K562 (cell line): ENCODE data around the gene DNAJB2. TPM values are rescaled to one million over a fixed set of nuclear protein-coding genes. Genes with fewer than 3 reads are reported as not detected.

ENCODE experiments used
- ATAC-seq: fragments of 200-7000 bp; cut with Tn5 transposase; 3 replicates; pipeline ENCODE4 v1.9.1; 2020; ENCODE audit warnings: moderate library complexity
- BruUV-seq: library from RNA; stranded (reverse); fragments of 400-500 nt; replicated peaks from 2 replicates; lab custom pipeline; 2021; lab: Mats Ljungman, UMichigan
- CTCF ChIA-PET: fragments of 300-600 bp; formaldehyde crosslinking; extraction: SDS; loops from one replicate; lab custom pipeline; 2021; ENCODE audit warnings: low intra/inter-chr PET ratio; lab: Yijun Ruan, JAX
- POLR2A ChIA-PET: fragments of 300-600, 350-650 bp; sonication (Branson Sonifier 250); formaldehyde crosslinking; extraction: SDS; loops from one replicate; lab custom pipeline; 2021; ENCODE audit warnings: antibody characterized with exemption, inconsistent platforms; lab: Yijun Ruan, JAX
- DNase-seq, 4 experiments: peaks; one replicate each; pipeline versions ENCODE4 v3.0.0 to v3.0.0-alpha.2; 2011 to 2018; ENCODE audit warnings: low spot score in 3 of 4, mixed read lengths in 3 of 4; ENCODE audit errors: extremely low read depth in 1 of 4
- FAIRE-seq: peaks from 2 replicates; lab custom pipeline; 2011; peaks lifted over from hg19 to GRCh38; lab: Jason Lieb, UNC
- H2AFZ ChIP-seq: 2 replicates; pipeline ENCODE4 v1.6.0; 2011; ENCODE audit warnings: low read depth, low read length, control low read depth, inconsistent platforms
- H3K27ac ChIP-seq: fragments of 200-600 bp; 3 replicates; pipeline ENCODE4 v1.8.0; 2011; ENCODE audit warnings: low read depth, mild to moderate bottlenecking, control low read depth, inconsistent platforms, low read length, moderate library complexity, mixed read lengths; ENCODE audit errors: extremely low read depth
- H3K27me3 ChIP-seq, 2 experiments: fragments of 300-600 bp in 1 of 2; 2 replicates in 1 of 2; 3 replicates in 1 of 2; pipeline versions ENCODE4 v1.6.0 to v1.8.0; 2011; ENCODE audit warnings: inconsistent platforms in 2 of 2, low read length in 2 of 2, mild to moderate bottlenecking in 1 of 2, mixed read lengths in 1 of 2, moderate library complexity in 1 of 2; ENCODE audit not compliant: control insufficient read depth in 2 of 2, insufficient read depth in 2 of 2
- H3K36me3 ChIP-seq: fragments of 300-600 bp; 3 replicates; pipeline ENCODE4 v1.8.0; 2011; ENCODE audit warnings: mild to moderate bottlenecking, low read length, inconsistent platforms; ENCODE audit not compliant: control insufficient read depth, insufficient read depth
- H3K4me1 ChIP-seq, 2 experiments: fragments of 200-600 bp in 1 of 2; replicated peaks in 1 of 2; 2 replicates in 1 of 2; 3 replicates in 1 of 2; pipeline versions ENCODE4 v1.5.1 to v1.8.0; 2011; ENCODE audit warnings: inconsistent platforms in 2 of 2, low read length in 2 of 2, mild to moderate bottlenecking in 1 of 2, mixed read lengths in 1 of 2, moderate library complexity in 1 of 2; ENCODE audit not compliant: control insufficient read depth in 2 of 2, insufficient read depth in 2 of 2
- H3K4me2 ChIP-seq: 2 replicates; pipeline ENCODE4 v1.6.1; 2011; ENCODE audit warnings: low read length, control low read depth, inconsistent platforms, mixed read lengths; ENCODE audit not compliant: insufficient read depth
- H3K4me3 ChIP-seq: fragments of 200-600 bp; sonication (generic), shearing (Covaris generic); 2 replicates; pipeline ENCODE4 v1.5.1; 2016; ENCODE audit warnings: control low read depth, inconsistent platforms
- H3K79me2 ChIP-seq: fragments of 200-600 bp; 3 replicates; pipeline ENCODE4 v1.8.0; 2011; ENCODE audit warnings: low read length, inconsistent platforms; ENCODE audit not compliant: control insufficient read depth, insufficient read depth
- H3K9ac ChIP-seq, 2 experiments: 2 replicates each; pipeline versions ENCODE4 v1.6.0 to v1.6.1; 2011; ENCODE audit warnings: low read depth in 2 of 2, low read length in 2 of 2, control low read depth in 1 of 2, inconsistent platforms in 1 of 2, mild to moderate bottlenecking in 1 of 2, mixed read lengths in 1 of 2; ENCODE audit not compliant: insufficient read depth in 1 of 2
- H3K9me1 ChIP-seq: one replicate; pipeline ENCODE4 v1.6.0; 2011; ENCODE audit warnings: inconsistent platforms, mild to moderate bottlenecking, low read length, moderate library complexity; ENCODE audit not compliant: control insufficient read depth, insufficient read depth
- H3K9me3 ChIP-seq: replicated peaks from 2 replicates; pipeline ENCODE4 v1.5.1; 2011; ENCODE audit warnings: low read depth, low read length, inconsistent platforms; ENCODE audit not compliant: control insufficient read depth, insufficient read depth
- H4K20me1 ChIP-seq: replicated peaks from 2 replicates; pipeline ENCODE4 v1.6.1; 2011; ENCODE audit warnings: low read length, inconsistent platforms, mixed read lengths; ENCODE audit not compliant: control insufficient read depth, insufficient read depth
- BHLHE40 ChIP-seq: IDR thresholded peaks from 2 replicates; pipeline ENCODE4 v1.6.1; 2011; ENCODE audit warnings: low read length, improper control_type of control experiment
- CBX8 ChIP-seq: fragments of 200-600 bp; sonication (generic); IDR thresholded peaks from 2 replicates; pipeline ENCODE4 v1.6.1; 2012; ENCODE audit warnings: borderline replicate concordance, mixed run types, low read depth, mild to moderate bottlenecking, moderate library complexity, mixed read lengths, low read length, control low read depth, inconsistent platforms; ENCODE audit not compliant: poor library complexity, severe bottlenecking; ENCODE audit errors: extremely low read depth
- ETS1 ChIP-seq: conservative IDR thresholded peaks from 2 replicates; pipeline ENCODE4 v1.6.1; 2011; ENCODE audit warnings: low read depth, mild to moderate bottlenecking, low read length; ENCODE audit not compliant: control insufficient read depth
- FOXA1 ChIP-seq: fragments of 450-650 bp; IDR thresholded peaks from 2 replicates; pipeline ENCODE4 v1.6.1; 2016; ENCODE audit warnings: mild to moderate bottlenecking, borderline replicate concordance
- HNRNPH1 ChIP-seq: fragments of 200-400 bp; formaldehyde crosslinking; optimal IDR thresholded peaks from 2 replicates; pipeline ENCODE3; 2017; ENCODE audit warnings: low read depth, mild to moderate bottlenecking, low read length, moderate library complexity
- NCOA6 ChIP-seq: fragments of 450-650 bp; IDR thresholded peaks from 2 replicates; pipeline ENCODE4 v1.6.1; 2017; ENCODE audit warnings: mild to moderate bottlenecking
- RNF219 ChIP-seq: fragments of 250-450 bp; sonication (Bioruptor Pico); IDR thresholded peaks from 2 replicates; pipeline ENCODE4 v1.5.0; 2022; ENCODE audit warnings: mild to moderate bottlenecking
- TBL1XR1 ChIP-seq, 2 experiments: IDR thresholded peaks; 2 replicates each; pipeline ENCODE4 v1.6.1; 2012; ENCODE audit warnings: improper control_type of control experiment in 2 of 2, low read length in 2 of 2, mild to moderate bottlenecking in 1 of 2
- THAP12 ChIP-seq: fragments of 250-450 bp; sonication (Bioruptor Pico); IDR thresholded peaks from 2 replicates; pipeline ENCODE4 v1.9.0; 2021; ENCODE audit warnings: mild to moderate bottlenecking, inconsistent platforms
- ZBTB2 ChIP-seq: fragments of 450-650 bp; IDR thresholded peaks from 2 replicates; pipeline ENCODE4 v1.6.1; 2016; ENCODE audit warnings: antibody characterized with exemption
- ZBTB5 ChIP-seq: fragments of 450-650 bp; IDR thresholded peaks from 2 replicates; pipeline ENCODE4 v1.6.1; 2017; ENCODE audit warnings: antibody characterized with exemption
- ZNF76 ChIP-seq: fragments of 250-450 bp; sonication (Bioruptor Pico); IDR thresholded peaks from 2 replicates; pipeline ENCODE4 v1.4.0; 2020; ENCODE audit warnings: mild to moderate bottlenecking, moderate library complexity, borderline replicate concordance
- WGBS: fragments of 100-300 bp; shearing (Covaris generic); methylation state at CpG from one replicate; pipeline ENCODE4 v1.1.6; 2016; ENCODE audit warnings: low coverage, mixed read lengths; ENCODE audit not compliant: insufficient coverage; ENCODE audit errors: missing lambda C conversion rate; 5-methylcytosine and 5-hydroxymethylcytosine counted together
- in situ Hi-C: fragments of 300-500 bp; cut with MboI; formaldehyde crosslinking; loops from 4 replicates; pipeline ENCODE4 v1.15.0; 2018; ENCODE audit warnings: inconsistent platforms, mixed read lengths
- intact Hi-C: fragments of 100-400 bp; cut with micrococcal nuclease; formaldehyde crosslinking; loops from 2 replicates; pipeline ENCODE4 v1.14.2; 2022
- polyA plus RNA-seq, 8 experiments: library from polyadenylated mRNA; depleted of rRNA in 4 of 8; stranded (reverse) in 5 of 8; unstranded in 3 of 8; fragments of >200 nt; fragmentation: Nextera tagmentation in 2 of 8; fragmentation: Illumina TruSeq in 1 of 8; extraction: Ambion mirVana in 2 of 8; extraction: Trizol in 1 of 8; gene quantifications; 2 replicates each; pipeline versions ENCODE4 v1.2.1 to v1.2.3, GENCODE V29; 2011 to 2014; ENCODE audit warnings: inconsistent platforms in 1 of 8, missing spikeins in 1 of 8
- total RNA-seq, 7 experiments: library from RNA; depleted of rRNA in 6 of 7; stranded (reverse); fragments of >200 nt in 6 of 7; fragmentation: Illumina TruSeq in 2 of 7; extraction: Trizol in 2 of 7; gene quantifications; 2 replicates each; pipeline versions ENCODE4 v1.2.1 to v1.2.3, GENCODE V29; 2011 to 2021; ENCODE audit warnings: low replicate concordance in 1 of 7

The DNAJB2 gene
- total and polyA plus RNA-seq, 9 of the 15 experiments (the other 6 are each of a cell fraction or from before 2014, with no cell fraction given), result 0.08 to 3.0 (median 2.2) TPM; not detected in 1

- FAIRE-seq (no peak), DNase-seq (no peak), ATAC-seq (no peak)
- H3K36me3 ChIP-seq, result no peaks in the 10 kb centered on the region
- no peak overlapping the region for H3K4me3 ChIP-seq
- intact Hi-C loops (no loop called here), in situ Hi-C loops (loop anchor here (5.0 kb wide), 1 partner anchor 120 kb away; the partner anchor contains the start of gene SLC23A3)
- POLR2A ChIA-PET, result interaction anchor here (1.2 to 1.9 kb wide), 2 partner anchors 13 to 16 kb away, joined by 3 to 6 read pairs; partner anchors contain the start of gene DNAJB2
- no peaks in the 10 kb centered on the region for H3K9me3 ChIP-seq
- no peak overlapping the region; a peak in 1 of 4 replicates for H3K9ac ChIP-seq
- H3K4me2 ChIP-seq, result no peak overlapping the region
- no peaks in the 10 kb centered on the region for H3K9me1 ChIP-seq
- BruUV-seq, result no TSS peak
- 54% methylated on average over 2 of the region's 4 CpGs for WGBS
- H2AFZ ChIP-seq, result no peak overlapping the region
- H4K20me1 ChIP-seq, result no peaks in the 10 kb centered on the region
- peaks cover 36 to 64% of the 10 kb centered on the region in 2 experiments for H3K4me1 ChIP-seq
- no peaks in the 10 kb centered on the region for H3K27me3 ChIP-seq
- CTCF ChIA-PET, result no interaction called here
- H3K79me2 ChIP-seq, result no peaks in the 10 kb centered on the region
- no peak overlapping the region for H3K27ac ChIP-seq
- TF ChIP-seq FOXA1 (no peak), HNRNPH1 (no peak), RNF219 (CRISPR knock-in tag) (no peak), BHLHE40 (no peak), ETS1 (no peak), THAP12 (CRISPR knock-in tag) (no peak), ZNF76 (CRISPR knock-in tag) (no peak), ZBTB2 (no peak), NCOA6 (no peak), TBL1XR1 (IDR thresholded peaks at IDR 0.05; ENCODE audit: low read length in 2 of 2) (no peak), ZBTB5 (no peak), CBX8 (no peak)
Measured at GRCh38 chr2:219291910-219292490, 12.8 kb downstream of the DNAJB2 start.
